Thoracic aorta (tissue), 2 donors: Measurements from ENCODE around the gene ZBTB44. TPM values are rescaled to one million over a fixed set of nuclear protein-coding genes. Genes with fewer than 3 reads are reported as not detected.
"Not testable (repeated sequence)": the region's sequence is repeated elsewhere in the genome, so short reads cannot be mapped to it uniquely, and the experiment has no call there.

Experiments used
- ATAC-seq: fragments of 150-250 bp; one replicate; pipeline ENCODE4 v1.8.0; 2017; ENCODE audit warnings: low read depth; ENCODE audit not compliant: insufficient number of reproducible peaks, low FRiP score
- DNase-seq: peaks from one replicate; pipeline ENCODE4 v3.0.0-alpha.2; 2020; ENCODE audit warnings: low spot score
- H3K27ac ChIP-seq, 2 donors: fragments of 200-600 bp; sonication (generic); 1 replicate in 1 of 2; 2 replicates in 1 of 2; pipeline ENCODE4 v1.5.1; 2016; ENCODE audit warnings: mild to moderate bottlenecking in 2 of 2, moderate library complexity in 2 of 2
- H3K27me3 ChIP-seq: fragments of 200-600 bp; sonication (generic); replicated peaks from 2 replicates; pipeline ENCODE4 v1.6.0; 2016; ENCODE audit warnings: mild to moderate bottlenecking; ENCODE audit not compliant: insufficient read depth
- H3K36me3 ChIP-seq: fragments of 200-600 bp; sonication (generic); one replicate; pipeline ENCODE4 v1.5.1; 2016
- H3K4me1 ChIP-seq, 2 donors: fragments of 200-600 bp; sonication (generic); 1 replicate in 1 of 2; 2 replicates in 1 of 2; pipeline versions ENCODE4 v1.5.1 to v1.6.0; 2016; ENCODE audit warnings: low read depth in 2 of 2, mild to moderate bottlenecking in 1 of 2; ENCODE audit not compliant: control insufficient read depth in 1 of 2
- H3K4me3 ChIP-seq: fragments of 200-600 bp; sonication (generic); 2 replicates; pipeline ENCODE4 v1.5.1; 2016; ENCODE audit warnings: mild to moderate bottlenecking
- H3K9me3 ChIP-seq: fragments of 200-600 bp; sonication (generic); 2 replicates; pipeline ENCODE4 v1.5.1; 2016
- total RNA-seq, 2 donors: library from RNA; depleted of rRNA; stranded (reverse); fragments of >200 nt; gene quantifications; one replicate each; pipeline versions ENCODE4 v1.1.0 to v1.2.3, GENCODE V29; 2016
- TF ChIP-seq, protein P1 (sequence below): fragments of 200-600 bp; sonication (generic); IDR thresholded peaks from one replicate; pipeline ENCODE4 v1.5.1; 2019; ENCODE audit warnings: antibody characterized with exemption

Gene ZBTB44
- total RNA-seq, 2 donors from 2014 or later: 38.0 to 48.7 TPM

- no peaks in the 10 kb centered on the region for H3K9me3 ChIP-seq
- H3K36me3 ChIP-seq: no peaks in the 10 kb centered on the region
- TF ChIP-seq, protein P1, sequence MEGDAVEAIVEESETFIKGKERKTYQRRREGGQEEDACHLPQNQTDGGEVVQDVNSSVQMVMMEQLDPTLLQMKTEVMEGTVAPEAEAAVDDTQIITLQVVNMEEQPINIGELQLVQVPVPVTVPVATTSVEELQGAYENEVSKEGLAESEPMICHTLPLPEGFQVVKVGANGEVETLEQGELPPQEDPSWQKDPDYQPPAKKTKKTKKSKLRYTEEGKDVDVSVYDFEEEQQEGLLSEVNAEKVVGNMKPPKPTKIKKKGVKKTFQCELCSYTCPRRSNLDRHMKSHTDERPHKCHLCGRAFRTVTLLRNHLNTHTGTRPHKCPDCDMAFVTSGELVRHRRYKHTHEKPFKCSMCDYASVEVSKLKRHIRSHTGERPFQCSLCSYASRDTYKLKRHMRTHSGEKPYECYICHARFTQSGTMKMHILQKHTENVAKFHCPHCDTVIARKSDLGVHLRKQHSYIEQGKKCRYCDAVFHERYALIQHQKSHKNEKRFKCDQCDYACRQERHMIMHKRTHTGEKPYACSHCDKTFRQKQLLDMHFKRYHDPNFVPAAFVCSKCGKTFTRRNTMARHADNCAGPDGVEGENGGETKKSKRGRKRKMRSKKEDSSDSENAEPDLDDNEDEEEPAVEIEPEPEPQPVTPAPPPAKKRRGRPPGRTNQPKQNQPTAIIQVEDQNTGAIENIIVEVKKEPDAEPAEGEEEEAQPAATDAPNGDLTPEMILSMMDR: no peak
- H3K27me3 ChIP-seq: no peaks in the 10 kb centered on the region
- no peak overlapping the region for H3K27ac ChIP-seq
- DNase-seq: no peak
- no peak overlapping the region for H3K4me3 ChIP-seq
- ATAC-seq: no peak
- no peaks in the 10 kb centered on the region for H3K4me1 ChIP-seq
Measured at GRCh38 chr11:130340671-130341319, 26.1 kb upstream of the ZBTB44 start.

- H3K4me3 ChIP-seq: no peak overlapping the region
- DNase-seq: no peak
- H3K36me3 ChIP-seq: no peaks in the 10 kb centered on the region
- no peak overlapping the region for H3K27ac ChIP-seq
- H3K4me1 ChIP-seq: no peaks in the 10 kb centered on the region
- no peak for ATAC-seq
- H3K9me3 ChIP-seq: no peaks in the 10 kb centered on the region
- no peaks in the 10 kb centered on the region for H3K27me3 ChIP-seq
- TF ChIP-seq, protein P1: no peak
Measured at GRCh38 chr11:130338667-130339066, 23.9 kb upstream of the ZBTB44 start.

DNA sequence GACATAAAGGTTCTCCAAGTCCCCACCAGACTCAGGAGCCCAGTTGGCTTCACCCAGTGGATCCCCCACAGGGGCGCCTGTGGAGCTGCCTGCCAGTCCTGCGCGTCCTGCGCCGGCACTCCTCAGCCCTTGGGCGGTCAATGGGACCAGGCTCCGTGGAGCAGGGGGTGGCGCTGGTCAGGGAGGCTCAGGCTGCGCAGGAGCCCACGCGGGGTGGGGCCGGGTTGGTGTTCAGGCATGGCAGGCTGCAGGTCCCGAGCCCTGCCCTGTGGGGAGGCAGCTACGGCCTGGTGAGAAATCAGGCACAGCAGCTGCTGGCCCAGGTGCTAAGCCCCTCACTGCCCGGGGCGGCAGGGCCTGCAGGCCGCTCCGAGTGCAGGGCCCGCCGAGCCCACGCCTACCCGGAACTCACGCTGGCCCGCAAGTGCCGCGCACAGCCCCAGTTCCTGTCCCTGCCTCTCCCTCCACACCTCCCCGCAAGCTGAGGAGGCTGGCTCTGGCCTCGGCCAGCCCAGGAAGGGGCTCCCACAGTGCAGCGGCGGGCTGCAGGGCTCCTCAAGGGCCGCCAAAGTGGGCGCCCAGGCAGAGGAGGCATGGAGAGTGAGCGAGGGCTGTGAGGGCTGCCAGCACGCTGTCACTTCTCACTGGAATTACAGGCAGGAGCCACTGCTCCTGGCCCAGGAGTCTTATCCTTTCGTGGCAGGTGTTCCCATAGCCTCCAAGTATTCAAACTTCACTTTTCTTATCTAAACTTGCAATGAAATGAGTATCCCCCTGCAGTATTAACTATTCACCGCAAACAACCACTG is 22.8 kb upstream of the ZBTB44 start:
- H3K4me1 ChIP-seq: no peaks in the 10 kb centered on the region
- DNase-seq: no peak
- ATAC-seq: no peak
- no peaks in the 10 kb centered on the region for H3K27me3 ChIP-seq
- no peak overlapping the region for H3K27ac ChIP-seq
- H3K9me3 ChIP-seq: no peaks in the 10 kb centered on the region
- H3K36me3 ChIP-seq: no peaks in the 10 kb centered on the region
- TF ChIP-seq, protein P1: no peak
- H3K4me3 ChIP-seq: no peak overlapping the region

- H3K27ac ChIP-seq, DNase-seq, H3K9me3 ChIP-seq, H3K4me1 ChIP-seq, H3K4me3 ChIP-seq, H3K27me3 ChIP-seq, H3K36me3 ChIP-seq, ATAC-seq: not testable (repeated sequence)
Measured at GRCh38 chr11:130331397-130331796, 16.7 kb upstream of the ZBTB44 start.

- TF ChIP-seq, protein P1: no peak
- Histone ChIP-seq H3K36me3 (no peaks in the 10 kb centered on the region), H3K27me3 (no peaks in the 10 kb centered on the region), H3K4me1 (no peaks in the 10 kb centered on the region), H3K27ac (no peak overlapping the region), H3K9me3 (no peaks in the 10 kb centered on the region), H3K4me3 (no peak overlapping the region)
- DNase-seq (no peak), ATAC-seq (no peak)
Measured at GRCh38 chr11:130330101-130330684, 15.5 kb upstream of the ZBTB44 start.
